NCI-H187 (cell line): ENCODE data around the gene IRX5.
A peak's percentile ranks its signal among the peaks of the same experiment; 100 is the strongest.

ENCODE experiments used
- DNase-seq, 2 experiments: peaks; one replicate each; lab custom pipeline; 2025; lab: John Stamatoyannopoulos, UW

Gene IRX5

DNA sequence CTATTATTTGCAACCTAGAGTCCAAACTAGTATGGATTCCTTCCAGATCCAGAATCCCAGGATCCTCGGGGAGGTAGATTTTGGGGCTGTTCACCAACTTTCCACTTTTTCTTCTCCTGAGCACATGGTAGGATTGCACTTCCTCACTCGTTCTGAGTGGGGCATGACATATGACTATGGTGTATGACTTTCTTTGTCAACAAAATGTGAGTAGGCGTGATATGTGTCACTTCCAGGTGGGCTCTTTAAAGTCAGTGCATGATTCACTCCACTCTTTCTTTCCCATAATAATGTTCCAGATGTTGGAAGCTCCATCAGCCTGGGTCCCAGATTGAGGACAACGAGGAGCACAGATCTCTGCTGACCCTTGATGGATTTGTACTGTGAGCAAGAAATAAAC, 21.5 kb downstream of the IRX5 start:
- no peak for DNase-seq

DNA sequence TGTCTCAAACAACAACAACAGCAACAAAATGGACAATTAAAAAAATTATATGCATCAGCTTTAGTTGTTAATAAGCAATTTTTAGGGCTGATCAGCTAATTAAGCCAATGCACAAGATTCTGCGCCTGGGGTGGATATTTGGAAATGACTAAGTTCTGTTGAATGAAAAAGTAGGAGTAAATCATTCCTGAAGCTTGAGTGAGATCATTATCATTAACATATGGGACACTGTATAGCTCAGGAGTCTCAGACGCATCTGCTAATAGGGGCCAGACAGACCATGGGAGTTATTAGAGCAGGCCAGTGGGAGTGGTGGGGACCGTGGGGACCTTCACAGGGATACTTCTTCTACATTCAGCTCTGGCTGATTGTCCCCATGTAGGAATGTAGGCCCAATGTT, 22.8 kb downstream of the IRX5 start:
- no peak for DNase-seq

DNA sequence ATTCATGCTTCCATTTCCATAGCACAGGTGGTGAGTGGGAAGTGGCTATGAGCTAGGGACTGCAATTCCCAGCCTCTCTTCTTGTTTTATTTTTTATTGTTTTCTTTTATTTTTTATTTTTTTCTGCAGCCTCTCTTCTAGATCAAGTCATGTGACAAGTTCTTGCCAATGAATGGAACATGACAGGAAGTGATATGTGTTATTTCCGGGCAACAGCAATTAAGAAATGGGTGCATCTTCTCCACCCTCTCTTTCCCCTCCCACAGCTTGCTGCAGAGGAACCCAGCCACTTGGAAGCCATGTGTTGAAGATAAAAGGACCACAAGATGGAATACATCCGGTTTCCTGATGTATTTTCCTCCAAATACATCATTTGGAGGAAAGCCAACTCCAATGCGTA, 23.6 kb downstream of the IRX5 start:
- DNase-seq: no peak

DNA sequence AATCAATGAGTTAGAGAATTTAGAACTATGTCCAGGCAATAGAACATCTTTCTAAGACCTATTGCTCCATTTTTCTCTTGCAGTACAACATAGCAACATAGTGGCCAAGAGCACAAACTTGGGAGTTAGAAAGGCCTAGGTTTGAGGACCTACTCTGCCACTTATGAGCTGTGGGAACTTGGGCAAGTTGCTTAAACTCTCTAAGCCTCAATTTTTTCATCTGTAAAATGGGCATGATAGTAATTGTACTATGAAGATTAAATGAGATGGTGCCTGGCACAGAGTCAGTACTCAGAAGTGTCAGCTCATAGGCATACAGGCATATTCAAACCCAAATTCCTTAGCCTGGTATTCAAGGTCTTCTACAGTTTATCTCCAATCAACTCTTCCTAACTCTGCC, 25.1 kb downstream of the IRX5 start:
- no peak for DNase-seq

DNA sequence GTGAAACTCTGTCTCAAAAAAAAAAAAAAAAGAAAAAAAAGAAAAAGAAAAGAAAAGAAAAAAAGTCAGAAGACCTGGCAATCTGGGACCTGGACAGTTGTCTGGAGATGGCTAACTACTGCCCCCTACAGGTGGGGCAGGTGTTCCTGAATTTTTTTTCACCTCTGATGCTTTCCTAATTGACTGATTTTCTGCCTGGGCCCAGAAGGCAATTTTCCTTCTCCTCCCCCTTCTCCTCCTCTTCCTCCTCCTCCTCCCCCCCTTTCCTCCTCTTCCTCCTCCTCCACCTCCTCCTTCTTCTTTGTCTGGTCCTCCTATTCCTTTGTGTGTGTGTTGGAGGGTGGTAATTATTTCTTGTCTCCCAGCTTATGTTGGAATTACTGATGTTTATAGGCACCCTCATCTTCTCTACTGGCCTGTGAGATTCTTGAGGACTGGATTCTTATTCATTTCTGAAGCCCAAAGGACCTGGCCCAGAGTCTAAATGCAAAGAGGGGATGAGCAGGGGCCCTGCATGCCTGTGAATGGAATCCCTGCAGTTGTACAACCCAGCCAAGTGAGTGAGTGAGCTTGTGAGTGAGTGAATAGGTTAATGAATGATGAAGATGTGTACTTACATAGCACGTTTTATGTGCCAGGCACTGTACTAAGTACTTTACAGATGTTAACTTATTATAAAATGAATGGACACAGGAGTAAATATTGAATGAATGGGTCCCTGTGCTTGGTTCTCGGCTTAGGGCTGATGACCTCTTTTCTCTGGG, 26.9 kb downstream of the IRX5 start:
- DNase-seq: peak in 1 of 2 experiments; percentile 27

DNA sequence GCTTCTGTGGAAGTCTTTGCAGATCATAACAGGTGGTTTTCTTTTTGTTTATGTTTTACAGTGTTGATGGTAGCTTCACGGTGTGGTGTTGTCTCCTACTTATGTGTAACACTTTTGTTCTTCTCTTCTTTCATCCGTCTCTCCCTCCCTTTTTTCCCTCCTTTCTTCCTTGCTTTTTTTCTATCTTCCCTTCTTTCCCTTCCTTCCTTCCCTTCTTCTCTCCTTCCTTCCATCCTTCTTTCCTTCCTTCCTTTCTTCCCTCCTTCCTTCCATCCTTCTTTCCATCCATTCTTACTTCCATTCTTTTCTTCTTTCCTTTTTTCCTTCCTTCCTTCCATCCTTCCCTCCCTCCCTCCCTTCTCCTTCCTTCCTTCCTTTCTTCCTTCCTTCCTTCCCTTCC, 31.4 kb downstream of the IRX5 start:
- no peak for DNase-seq

DNA sequence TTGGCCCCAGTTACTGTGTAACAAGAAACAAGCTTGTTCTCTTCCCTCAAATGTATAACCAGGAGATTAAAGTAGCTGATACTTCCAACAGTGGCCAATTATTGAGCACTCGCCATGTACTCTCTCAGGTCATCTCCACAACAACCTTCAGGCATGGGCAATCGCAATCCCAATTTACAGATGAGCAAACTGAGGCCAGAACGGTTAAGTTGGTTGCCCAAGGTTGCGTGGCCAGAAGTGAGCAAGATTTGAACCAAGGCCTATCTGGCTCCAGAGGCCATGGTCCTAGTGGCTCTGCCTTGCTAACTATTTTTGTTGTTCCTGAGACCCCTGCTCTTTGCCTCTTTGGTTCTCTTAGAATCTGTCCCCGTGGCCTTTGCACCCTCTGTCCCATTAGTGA, 33.6 kb downstream of the IRX5 start:
- DNase-seq: no peak

DNA sequence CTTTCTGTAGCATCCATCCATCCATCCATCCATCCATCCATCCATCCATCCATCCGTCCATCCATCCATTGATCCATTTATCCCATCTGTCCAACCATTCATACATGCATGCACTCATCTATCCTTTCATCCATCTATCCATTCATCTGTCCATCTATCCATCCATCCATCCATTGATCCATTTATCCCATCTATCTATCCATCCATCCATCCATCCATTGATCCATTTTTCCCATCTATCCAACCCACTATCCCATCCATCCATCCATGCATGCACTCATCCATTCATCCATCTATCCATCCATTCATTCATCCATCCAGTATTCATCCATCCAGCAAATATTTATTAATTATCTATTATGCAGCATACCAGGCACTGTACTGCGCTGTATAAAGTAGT, 34.8 kb downstream of the IRX5 start:
- no peak for DNase-seq

DNA sequence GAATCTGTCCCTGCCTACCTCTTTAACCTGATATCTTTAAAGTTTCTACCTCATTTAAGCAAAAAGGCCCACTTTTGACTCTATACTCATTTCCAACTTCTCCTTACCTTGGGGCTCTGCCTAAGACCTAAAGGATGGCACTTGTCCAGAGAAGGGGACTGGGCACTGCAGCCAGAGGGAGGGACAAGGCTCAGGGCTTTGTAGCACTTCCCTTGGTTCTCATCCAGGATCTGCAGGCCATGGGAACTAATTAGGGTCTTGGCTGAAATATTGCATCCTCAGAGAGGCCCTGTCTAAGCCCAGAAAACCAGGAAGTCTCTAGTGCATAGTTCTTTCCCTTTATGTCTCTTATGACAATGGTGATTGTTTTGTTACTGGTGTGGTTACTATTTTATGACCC, 37.3 kb downstream of the IRX5 start:
- DNase-seq: no peak

DNA sequence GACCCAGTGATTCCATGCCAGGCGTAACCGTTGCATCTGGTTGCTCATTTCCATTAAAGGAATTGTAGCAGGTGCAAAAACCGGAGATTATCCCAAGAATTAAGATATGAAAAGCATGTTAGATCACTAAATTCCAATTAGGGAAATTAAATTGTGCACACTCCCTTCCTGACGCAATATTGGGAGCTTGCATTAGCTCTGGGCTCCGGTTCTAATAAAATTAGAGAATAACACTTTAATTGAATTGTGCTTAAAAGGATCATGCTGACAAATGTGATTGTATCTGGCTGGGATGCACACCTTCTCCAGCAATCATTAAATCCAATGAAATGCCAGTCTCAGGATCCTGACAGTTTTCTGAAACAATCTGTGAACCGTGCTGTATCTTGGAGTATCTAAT, 38.1 kb downstream of the IRX5 start:
- DNase-seq: no peak

DNA sequence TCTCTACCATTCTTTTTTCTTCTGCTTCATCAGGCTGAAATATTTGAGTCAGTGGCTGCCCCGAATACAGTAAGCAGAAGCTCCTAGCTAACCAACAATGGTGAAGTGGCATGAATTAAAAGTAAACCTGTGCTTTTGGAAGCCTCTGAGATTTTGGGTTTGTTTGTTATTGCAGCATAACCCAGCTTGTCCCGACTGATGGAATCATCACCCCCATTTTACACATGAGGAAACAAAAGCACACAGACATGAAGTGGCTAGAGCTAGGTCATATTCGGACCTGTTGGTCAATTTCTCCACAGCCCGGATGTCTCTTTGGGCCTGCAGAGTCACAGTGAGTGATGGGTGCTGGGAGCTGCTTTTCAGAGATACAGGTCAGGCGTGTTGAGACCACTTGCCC, 39.4 kb downstream of the IRX5 start:
- no peak for DNase-seq

DNA sequence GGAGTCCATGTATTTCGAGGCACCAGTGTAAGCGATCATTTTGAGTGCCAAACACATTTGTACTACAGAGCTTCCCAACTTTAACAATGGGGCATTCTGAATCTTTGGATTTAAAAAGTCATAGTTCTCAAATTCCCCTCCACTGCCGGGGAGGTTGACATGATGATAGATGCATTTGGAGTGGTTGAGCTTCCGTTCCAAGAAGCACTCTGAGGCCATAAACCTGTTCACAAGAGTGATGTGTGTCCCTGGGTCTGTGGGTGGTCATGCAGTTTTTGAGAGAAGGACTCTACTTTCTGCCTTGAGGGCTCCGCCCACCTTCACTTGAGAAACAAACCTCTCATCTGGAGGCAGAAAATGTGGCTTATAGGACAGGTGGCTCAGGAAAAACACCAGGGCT, 43.7 kb downstream of the IRX5 start:
- DNase-seq: no peak

DNA sequence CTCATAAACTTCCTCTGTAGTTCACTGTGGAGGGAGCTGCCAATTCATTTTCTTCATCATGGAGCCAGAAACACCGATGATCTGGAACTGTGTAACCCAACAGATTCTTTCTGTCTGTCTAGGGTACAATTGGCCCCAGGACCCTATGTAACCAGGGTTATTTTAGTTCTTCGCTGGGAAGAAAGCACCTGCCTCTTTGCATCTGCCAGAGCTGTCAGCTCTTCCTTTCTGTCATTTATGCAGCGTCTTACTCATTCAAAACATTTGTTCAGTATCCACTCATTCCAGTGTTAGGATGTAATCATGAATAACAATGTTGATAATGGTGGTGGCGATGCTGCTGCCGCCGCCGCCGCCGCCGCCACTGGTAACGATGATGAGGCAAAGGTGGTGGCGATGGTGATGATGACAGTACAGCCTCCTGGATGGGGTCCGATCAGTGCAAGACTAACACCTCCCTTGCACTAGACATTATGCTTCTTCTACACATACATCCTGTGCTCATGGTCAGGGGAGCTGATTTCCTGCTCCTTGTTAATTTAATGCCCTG, 46.1 kb downstream of the IRX5 start:
- DNase-seq: no peak

DNA sequence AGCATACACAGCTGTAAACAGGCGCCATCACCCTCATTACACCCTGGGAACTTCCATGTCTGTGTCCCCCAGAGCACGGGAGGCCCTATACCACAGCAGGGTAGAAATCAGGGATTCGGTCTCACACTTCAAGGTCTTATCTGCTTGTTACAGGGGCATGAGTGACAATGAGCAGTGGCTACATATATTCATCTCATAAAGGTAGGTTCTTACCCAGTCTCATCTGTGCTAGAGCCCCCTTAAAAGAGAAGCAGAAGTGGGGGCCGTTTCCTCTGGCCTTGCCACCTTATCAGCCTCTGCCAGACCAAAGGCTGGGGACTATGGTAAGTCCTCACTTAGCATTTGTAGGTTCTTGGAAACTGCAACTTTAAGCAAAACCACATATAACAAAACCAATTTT, 46.5 kb downstream of the IRX5 start:
- no peak for DNase-seq

DNA sequence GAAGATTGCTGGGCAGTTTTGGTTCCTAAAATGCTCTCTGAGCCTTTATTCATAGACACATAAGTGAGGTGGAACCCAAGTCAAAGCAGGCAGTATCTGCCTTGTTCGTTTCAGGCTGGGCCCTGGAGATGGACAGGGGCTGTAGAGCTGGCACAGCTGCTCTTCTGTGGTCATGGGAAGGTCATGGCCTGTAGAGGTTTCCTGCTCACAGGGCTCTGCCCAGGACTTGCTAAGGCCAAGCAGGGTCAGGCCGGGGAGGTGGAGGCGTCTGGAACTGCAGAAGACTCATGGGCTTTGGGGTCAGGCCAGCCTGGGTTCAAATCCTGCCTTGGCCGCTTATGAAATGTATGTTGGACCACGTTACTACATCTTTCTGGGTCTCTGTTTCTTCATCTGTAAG, 50.2 kb downstream of the IRX5 start:
- DNase-seq: no peak
